ENCODE data around the gene BCL2L1.
A peak's percentile ranks its signal among the peaks of the same experiment; 100 is the strongest.

GRCh38 chr20:31680286-31681127, 42.2 kb downstream of the BCL2L1 start:
- TF ChIP-seq GATA2 (IDR thresholded peaks at IDR 0.05; ENCODE audit: low read depth, low read length) (peak; percentile 47; the same call in 1 of the 2 replicates), GATA3 (IDR thresholded peaks at IDR 0.05; ENCODE audit: low read depth, low read length) (no peak)
